ENCODE data around the gene TLE3. TPM values are rescaled to one million over a fixed set of nuclear protein-coding genes. Genes with fewer than 3 reads are reported as not detected.

Gene TLE3
- 9.6 and 21.6 TPM in 2 replicates for total RNA-seq

GRCh38 chr15:70097321-70098152, at the start of gene TLE3:
Gene TLE3 (minus strand): TSS chr15:70097917. CDS start chr15:70096798, 1,119 bp downstream.

Measured in bronchial smooth muscle cell (primary cell).